Endothelial cell of umbilical vein (primary cell): ENCODE results near the gene AMFR. TPM values are rescaled to one million over a fixed set of nuclear protein-coding genes. Genes with fewer than 3 reads are reported as not detected.

Source experiments
- BruUV-seq: library from RNA; stranded (reverse); fragments of 400-500 nt; replicated peaks from 2 replicates; lab custom pipeline; 2021; lab: Mats Ljungman, UMichigan
- CTCF ChIA-PET: fragments of 300-600, 350-600 bp; sonication (Branson Sonifier 250); formaldehyde crosslinking; loops from one replicate; lab custom pipeline; 2021; ENCODE audit warnings: antibody characterized with exemption, inconsistent platforms; lab: Charles Lee
- POLR2A ChIA-PET: fragments of 300-600, 350-600 bp; sonication (Branson Sonifier 250); formaldehyde crosslinking; loops from one replicate; lab custom pipeline; 2021; ENCODE audit warnings: antibody characterized with exemption, inconsistent platforms; lab: Charles Lee
- DNase-seq: peaks from one replicate; pipeline ENCODE4 v3.0.0-alpha.2; 2011; ENCODE audit warnings: low read depth, low spot score
- FAIRE-seq: peaks from 2 replicates; lab custom pipeline; 2011; peaks lifted over from hg19 to GRCh38; lab: Jason Lieb, UNC
- H2AFZ ChIP-seq: 2 replicates; pipeline ENCODE4 v1.6.0; 2012; ENCODE audit warnings: low read depth, low read length, control low read depth, inconsistent platforms
- H3K27ac ChIP-seq: 2 replicates; pipeline ENCODE4 v1.5.1; 2011; ENCODE audit warnings: low read depth, mild to moderate bottlenecking, control low read depth, low read length, moderate library complexity; ENCODE audit not compliant: insufficient read depth
- H3K27me3 ChIP-seq, 2 experiments: 2 replicates each; pipeline versions ENCODE4 v1.6.0 to v1.6.1; 2011; ENCODE audit warnings: low read length in 2 of 2, mixed read lengths in 1 of 2; ENCODE audit not compliant: control insufficient read depth in 2 of 2, insufficient read depth in 2 of 2
- H3K36me3 ChIP-seq, 2 experiments: 2 replicates in 1 of 2; 3 replicates in 1 of 2; pipeline ENCODE4 v1.5.1; 2011; ENCODE audit warnings: low read length in 2 of 2, mild to moderate bottlenecking in 1 of 2, moderate library complexity in 1 of 2; ENCODE audit not compliant: control insufficient read depth in 2 of 2, insufficient read depth in 2 of 2; ENCODE audit errors: extremely low read depth in 1 of 2
- H3K4me1 ChIP-seq: 3 replicates; pipeline ENCODE4 v1.5.1; 2011; ENCODE audit warnings: mild to moderate bottlenecking, low read length; ENCODE audit not compliant: control insufficient read depth, insufficient read depth; ENCODE audit errors: extremely low read depth
- H3K4me2 ChIP-seq: 2 replicates; pipeline ENCODE4 v1.6.1; 2011; ENCODE audit warnings: low read length, control low read depth, mixed read lengths; ENCODE audit not compliant: insufficient read depth
- H3K4me3 ChIP-seq, 3 experiments: fragments of 200-600 bp in 1 of 3; sonication (generic), shearing (Covaris generic) in 1 of 3; replicated peaks in 1 of 3; 2 replicates each; pipeline ENCODE4 v1.5.1; 2011 to 2016; ENCODE audit warnings: control low read depth in 3 of 3, low read length in 3 of 3, mild to moderate bottlenecking in 2 of 3, inconsistent platforms in 1 of 3, low read depth in 1 of 3, moderate library complexity in 1 of 3; ENCODE audit not compliant: insufficient read depth in 1 of 3
- H3K79me2 ChIP-seq: 2 replicates; pipeline ENCODE4 v1.6.0; 2012; ENCODE audit warnings: low read length, inconsistent platforms; ENCODE audit not compliant: control insufficient read depth, insufficient read depth
- H3K9ac ChIP-seq: replicated peaks from 2 replicates; pipeline ENCODE3; 2011; ENCODE audit warnings: low read length, control low read depth; ENCODE audit not compliant: insufficient read depth; ENCODE audit errors: extremely low read depth
- H3K9me1 ChIP-seq: replicated peaks from 3 replicates; pipeline ENCODE4 v1.6.0; 2011; ENCODE audit warnings: mild to moderate bottlenecking, low read length; ENCODE audit not compliant: control insufficient read depth, insufficient read depth; ENCODE audit errors: extremely low read depth
- H3K9me3 ChIP-seq: replicated peaks from 2 replicates; pipeline ENCODE4 v1.5.1; 2012; ENCODE audit warnings: low read length, inconsistent platforms; ENCODE audit not compliant: control insufficient read depth, insufficient read depth
- H4K20me1 ChIP-seq: replicated peaks from 2 replicates; pipeline ENCODE3; 2011; ENCODE audit warnings: mild to moderate bottlenecking, low read length; ENCODE audit not compliant: control insufficient read depth, insufficient read depth; ENCODE audit errors: extremely low read depth
- CTCF ChIP-seq, 2 donors: IDR thresholded peaks; 1 replicate in 1 of 2; 2 replicates in 1 of 2; pipeline ENCODE4 v1.5.1; 2011; ENCODE audit warnings: low read length in 2 of 2, mild to moderate bottlenecking in 2 of 2, moderate library complexity in 2 of 2, control low read depth in 1 of 2, inconsistent platforms in 1 of 2, low read depth in 1 of 2; ENCODE audit not compliant: insufficient read depth in 1 of 2; ENCODE audit errors: extremely low read depth in 1 of 2
- EZH2 ChIP-seq: IDR thresholded peaks from 2 replicates; pipeline ENCODE4 v1.6.1; 2012; ENCODE audit warnings: borderline replicate concordance, low read depth, mild to moderate bottlenecking, moderate library complexity, low read length, inconsistent platforms; ENCODE audit not compliant: severe bottlenecking
- FOS ChIP-seq: IDR thresholded peaks from 2 replicates; pipeline ENCODE4 v1.6.1; 2011; ENCODE audit warnings: mild to moderate bottlenecking, low read length, moderate library complexity, borderline replicate concordance; ENCODE audit not compliant: insufficient read depth
- GATA2 ChIP-seq: IDR thresholded peaks from 2 replicates; pipeline ENCODE4 v1.7.0; 2011; ENCODE audit warnings: low read depth, mild to moderate bottlenecking, moderate library complexity, mixed read lengths, low read length; ENCODE audit not compliant: insufficient read length, insufficient read depth
- JUN ChIP-seq: IDR thresholded peaks from 2 replicates; pipeline ENCODE4 v1.6.1; 2011; ENCODE audit warnings: borderline replicate concordance, low read depth; ENCODE audit not compliant: insufficient read length, insufficient read depth
- MYC ChIP-seq: IDR thresholded peaks from one replicate; pipeline ENCODE4 v1.6.1; 2011; ENCODE audit warnings: mild to moderate bottlenecking, low read depth, low read length
- POLR2A ChIP-seq: IDR thresholded peaks from 2 replicates; pipeline ENCODE4 v1.6.1; 2012; ENCODE audit warnings: low read depth, mild to moderate bottlenecking, control low read depth, low read length
- POLR2AphosphoS5 ChIP-seq: IDR thresholded peaks from 2 replicates; pipeline ENCODE4 v1.6.1; 2012; ENCODE audit warnings: low read depth, mild to moderate bottlenecking, control low read depth, low read length, moderate library complexity; ENCODE audit not compliant: insufficient read depth
- dilution Hi-C: fragments of 300-500 bp; cut with MboI; formaldehyde crosslinking; loops from one replicate; pipeline ENCODE4 v1.15.0; 2019; ENCODE audit warnings: low sequenced_read_pairs; ENCODE audit not compliant: extremely low pct_ligation_motif_present
- intact Hi-C: fragments of 100-400 bp; cut with micrococcal nuclease; formaldehyde crosslinking; loops from one replicate; pipeline ENCODE4 v1.10.0; 2022
- polyA plus RNA-seq, 4 experiments: library from polyadenylated mRNA; depleted of rRNA in 3 of 4; stranded (reverse) in 3 of 4; unstranded in 1 of 4; fragments of >200 nt; gene quantifications; 2 replicates each; pipeline versions ENCODE4 v1.2.1 to v1.2.3, GENCODE V29; 2011 to 2012; ENCODE audit warnings: missing spikeins in 1 of 4
- total RNA-seq: library from RNA; stranded (reverse); gene quantifications from 2 replicates; pipeline ENCODE4 v1.2.3, GENCODE V29; 2021

AMFR gene
- total and polyA plus RNA-seq, 2 donors (not counting 3 experiments of a cell fraction or from before 2014, with no cell fraction given), result 66.5 to 71.7 TPM

- Histone ChIP-seq H3K27me3 (no peaks in the 10 kb centered on the region), H3K9me1 (no peaks in the 10 kb centered on the region), H3K9ac (no peak overlapping the region), H3K79me2 (peaks cover 85% of the 10 kb centered on the region), H3K9me3 (no peaks in the 10 kb centered on the region), H3K36me3 (no peaks in the 10 kb centered on the region), H3K4me2 (no peak overlapping the region), H3K27ac (no peak overlapping the region), H2AFZ (no peak overlapping the region), H3K4me3 (no peak overlapping the region), H4K20me1 (peaks cover 2% of the 10 kb centered on the region), H3K4me1 (peaks cover 13% of the 10 kb centered on the region)
- BruUV-seq, result no TSS peak
- ChIA-PET CTCF (no interaction called here), POLR2A (no interaction called here)
- DNase-seq (no peak), FAIRE-seq (no peak)
- dilution Hi-C loops (no loop called here), intact Hi-C loops (no loop called here)
- TF ChIP-seq GATA2, result no peak
- TF ChIP-seq MYC, result no peak
- TF ChIP-seq POLR2A, result no peak
- no peak for TF ChIP-seq EZH2
- TF ChIP-seq POLR2AphosphoS5, result no peak
- TF ChIP-seq FOS, result no peak
- TF ChIP-seq JUN, result no peak
- no peak for TF ChIP-seq CTCF (IDR thresholded peaks at IDR 0.05; ENCODE audit: extremely low read depth in 1 of 2, insufficient read depth in 1 of 2, low read depth in 1 of 2, low read length in 2 of 2)
Observed at GRCh38 chr16:56419740-56420548, 5.4 kb downstream of the AMFR start.
